ENCODE data around the gene CAMSAP2. TPM values are rescaled to one million over a fixed set of nuclear protein-coding genes. Genes with fewer than 3 reads are reported as not detected.

Gene CAMSAP2
- total RNA-seq, 4 donors from 2014 or later, result 9.2 to 27.5 (median 19.7) TPM

DNA sequence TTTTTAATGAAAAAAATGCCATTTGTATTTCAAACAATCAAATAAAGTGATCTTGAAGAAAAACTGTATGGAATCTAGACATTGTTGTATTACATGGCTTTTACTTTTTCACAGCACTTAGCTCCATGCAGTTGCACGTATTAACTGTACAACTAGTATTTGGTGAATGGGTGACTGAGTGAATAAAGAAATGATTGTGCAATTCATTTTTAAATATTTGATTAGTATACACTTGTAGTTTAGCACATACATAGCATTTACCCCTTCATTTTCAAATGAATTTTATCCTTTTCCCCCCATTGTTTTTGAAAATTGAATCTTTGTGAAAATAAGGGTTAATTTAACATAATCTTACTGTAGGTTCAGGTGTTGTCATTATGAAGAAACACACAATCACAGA, 79.6 kb downstream of the CAMSAP2 start:
- Histone ChIP-seq H3K9me3 (no peaks in the 10 kb centered on the region), H3K27ac (no peak overlapping the region), H3K4me1 (no peaks in the 10 kb centered on the region), H3K4me3 (no peak overlapping the region), H3K36me3 (peaks cover 0 to 31% (median 0%) of the 10 kb centered on the region in 3 donors), H3K27me3 (no peaks in the 10 kb centered on the region)
- intact Hi-C loops (cut with DNase I), result no loop called here
- no peak for DNase-seq
- 86 to 96% methylated on average over 1 of the region's 1 CpG for WGBS, 2 donors
- TF ChIP-seq, protein P1, sequence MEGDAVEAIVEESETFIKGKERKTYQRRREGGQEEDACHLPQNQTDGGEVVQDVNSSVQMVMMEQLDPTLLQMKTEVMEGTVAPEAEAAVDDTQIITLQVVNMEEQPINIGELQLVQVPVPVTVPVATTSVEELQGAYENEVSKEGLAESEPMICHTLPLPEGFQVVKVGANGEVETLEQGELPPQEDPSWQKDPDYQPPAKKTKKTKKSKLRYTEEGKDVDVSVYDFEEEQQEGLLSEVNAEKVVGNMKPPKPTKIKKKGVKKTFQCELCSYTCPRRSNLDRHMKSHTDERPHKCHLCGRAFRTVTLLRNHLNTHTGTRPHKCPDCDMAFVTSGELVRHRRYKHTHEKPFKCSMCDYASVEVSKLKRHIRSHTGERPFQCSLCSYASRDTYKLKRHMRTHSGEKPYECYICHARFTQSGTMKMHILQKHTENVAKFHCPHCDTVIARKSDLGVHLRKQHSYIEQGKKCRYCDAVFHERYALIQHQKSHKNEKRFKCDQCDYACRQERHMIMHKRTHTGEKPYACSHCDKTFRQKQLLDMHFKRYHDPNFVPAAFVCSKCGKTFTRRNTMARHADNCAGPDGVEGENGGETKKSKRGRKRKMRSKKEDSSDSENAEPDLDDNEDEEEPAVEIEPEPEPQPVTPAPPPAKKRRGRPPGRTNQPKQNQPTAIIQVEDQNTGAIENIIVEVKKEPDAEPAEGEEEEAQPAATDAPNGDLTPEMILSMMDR (IDR thresholded peaks at IDR 0.05), result no peak
- TF ChIP-seq POLR2A (IDR thresholded peaks at IDR 0.05), result no peak

DNA sequence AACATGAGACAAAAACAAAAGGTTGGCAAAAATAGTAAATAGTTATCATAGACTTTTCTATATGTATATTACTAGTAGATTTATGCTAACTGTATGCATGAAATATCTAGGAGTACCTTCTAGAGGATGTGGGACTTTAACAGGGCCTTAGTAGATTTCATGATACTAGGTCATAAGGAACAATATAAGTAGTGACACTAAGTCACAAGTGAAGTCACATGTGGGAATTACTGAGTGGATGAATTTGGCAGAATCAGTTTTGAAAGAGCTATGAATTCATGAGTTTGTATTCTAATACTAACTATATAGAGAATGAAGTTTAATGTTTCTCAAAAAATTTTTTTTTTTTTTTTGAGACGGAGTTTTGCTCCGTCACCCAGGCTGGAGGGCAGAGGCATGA, 81.0 kb downstream of the CAMSAP2 start:
- no peaks in the 10 kb centered on the region for H3K27me3 ChIP-seq
- intact Hi-C loops (cut with DNase I), result no loop called here
- no peak for DNase-seq
- H3K9me3 ChIP-seq, result no peaks in the 10 kb centered on the region
- no peak for TF ChIP-seq POLR2A (IDR thresholded peaks at IDR 0.05)
- TF ChIP-seq, protein P1 (IDR thresholded peaks at IDR 0.05), result no peak
- WGBS, 2 donors, result 100% methylated on average over 2 of the region's 2 CpGs
- H3K4me3 ChIP-seq, result no peak overlapping the region
- peaks cover 0 to 31% (median 0%) of the 10 kb centered on the region in 3 donors for H3K36me3 ChIP-seq
- H3K4me1 ChIP-seq, result no peaks in the 10 kb centered on the region
- H3K27ac ChIP-seq, result no peak overlapping the region

DNA sequence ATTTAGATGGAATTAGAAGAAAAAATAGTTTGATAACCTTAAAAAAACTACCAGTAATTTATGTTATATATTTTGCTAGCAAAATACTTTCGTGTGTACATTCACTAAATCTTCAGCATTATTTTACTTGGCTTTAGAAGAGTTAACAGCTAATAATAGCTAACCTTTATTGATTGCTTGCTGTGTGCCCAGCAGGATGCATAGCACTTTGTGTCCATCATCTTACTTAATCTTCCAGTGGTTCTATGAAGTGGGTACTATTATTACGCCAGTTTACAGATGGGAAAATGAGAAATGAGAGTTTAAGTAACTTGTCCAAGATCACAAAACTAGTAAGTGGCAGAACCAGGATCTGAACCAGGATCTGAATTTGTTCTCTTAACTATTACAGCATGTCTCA, 92.4 kb downstream of the CAMSAP2 start:
- no peak for TF ChIP-seq POLR2A (IDR thresholded peaks at IDR 0.05)
- TF ChIP-seq, protein P1 (IDR thresholded peaks at IDR 0.05), result no peak
- no peaks in the 10 kb centered on the region for H3K4me1 ChIP-seq
- H3K27ac ChIP-seq, result no peak overlapping the region
- 89% methylated on average over 2 of the region's 2 CpGs for WGBS, 2 donors
- no peak overlapping the region for H3K4me3 ChIP-seq
- intact Hi-C loops (cut with DNase I), result no loop called here
- H3K9me3 ChIP-seq, result no peaks in the 10 kb centered on the region
- no peaks in the 10 kb centered on the region for H3K27me3 ChIP-seq
- DNase-seq, result no peak
- peaks cover 0 to 27% (median 0%) of the 10 kb centered on the region in 3 donors for H3K36me3 ChIP-seq

DNA sequence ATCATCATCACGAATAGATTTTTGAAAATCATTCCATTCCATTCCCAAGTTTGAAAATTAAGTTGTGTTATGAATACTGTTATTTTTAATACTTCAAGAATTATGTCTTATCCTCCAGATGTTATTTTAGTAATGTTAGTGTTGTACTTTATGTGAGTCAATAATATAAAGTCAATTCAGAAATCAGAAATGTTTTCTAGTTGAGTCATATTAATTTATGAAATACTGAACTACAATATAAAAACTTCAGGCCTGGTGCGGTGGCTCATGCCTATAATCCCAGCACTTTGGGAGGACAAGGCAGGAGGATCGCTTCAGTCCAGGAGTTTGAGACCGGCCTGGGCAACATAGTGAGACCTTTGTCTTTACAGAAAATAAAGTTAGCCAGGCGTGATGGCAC, 95.7 kb downstream of the CAMSAP2 start:
- Histone ChIP-seq H3K9me3 (peaks cover 0 to 8% (median 0%) of the 10 kb centered on the region in 3 donors), H3K36me3 (peaks cover 0 to 29% (median 0%) of the 10 kb centered on the region in 3 donors), H3K4me3 (no peak overlapping the region), H3K27me3 (no peaks in the 10 kb centered on the region), H3K4me1 (peaks cover 0 to 4% (median 0%) of the 10 kb centered on the region in 3 donors), H3K27ac (no peak overlapping the region)
- DNase-seq, result no peak
- no peak for TF ChIP-seq POLR2A (IDR thresholded peaks at IDR 0.05)
- TF ChIP-seq, protein P1 (IDR thresholded peaks at IDR 0.05), result no peak
- 87 to 92% methylated on average over 5 of the region's 5 CpGs for WGBS, 2 donors
- intact Hi-C loops (cut with DNase I), result no loop called here

DNA sequence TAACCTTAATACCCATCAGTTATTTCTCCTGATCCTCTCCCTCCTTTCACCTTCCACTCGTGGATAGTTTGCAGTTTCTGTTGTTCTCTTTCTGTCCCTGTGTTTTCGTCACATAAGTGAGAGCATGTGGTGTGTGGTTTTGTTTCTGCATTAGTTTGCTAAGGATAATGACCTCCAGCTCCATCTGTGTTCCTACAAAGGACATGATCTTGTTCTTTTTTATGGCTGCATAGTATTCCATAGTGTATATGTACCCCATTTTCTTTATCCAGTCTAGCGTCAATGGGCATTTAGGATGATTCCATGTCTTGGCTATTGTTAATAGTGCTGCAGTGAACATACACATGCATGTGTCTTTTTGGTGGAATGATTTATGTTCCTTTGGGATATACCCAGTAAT, 97.5 kb downstream of the CAMSAP2 start:
- H3K27ac ChIP-seq, result no peak overlapping the region
- DNase-seq, result no peak
- H3K9me3 ChIP-seq, result peaks cover 0 to 8% (median 0%) of the 10 kb centered on the region in 3 donors
- peaks cover 0 to 4% (median 0%) of the 10 kb centered on the region in 3 donors for H3K4me1 ChIP-seq
- H3K36me3 ChIP-seq, result peaks cover 0 to 32% (median 0%) of the 10 kb centered on the region in 3 donors
- 87 to 94% methylated on average over 3 of the region's 3 CpGs for WGBS, 2 donors
- TF ChIP-seq POLR2A (IDR thresholded peaks at IDR 0.05), result no peak
- TF ChIP-seq, protein P1 (IDR thresholded peaks at IDR 0.05), result no peak
- no peak overlapping the region for H3K4me3 ChIP-seq
- intact Hi-C loops (cut with DNase I), result no loop called here
- no peaks in the 10 kb centered on the region for H3K27me3 ChIP-seq

All from esophagus squamous epithelium (tissue), 5 donors.